Activated B cell treated with CpG ODN at 0.5 μM for 24 hours (primary cell): ENCODE results near the gene ILF2. TPM values are rescaled to one million over a fixed set of nuclear protein-coding genes. Genes with fewer than 3 reads are reported as not detected.

Experiments used
- ATAC-seq: fragments of 200-7000 bp; cut with Tn5 transposase; one replicate; pipeline ENCODE4 v1.10.0; 2021; ENCODE audit warnings: low read depth, mild to moderate bottlenecking, moderate library complexity
- CTCF ChIA-PET: fragments of 350-600 bp; sonication (Branson Sonifier 250); formaldehyde crosslinking; loops from one replicate; lab custom pipeline; 2021; ENCODE audit warnings: antibody characterized with exemption; lab: Charles Lee
- POLR2A ChIA-PET: fragments of 350-600 bp; sonication (Branson Sonifier 250); formaldehyde crosslinking; loops from one replicate; lab custom pipeline; 2021; ENCODE audit warnings: antibody characterized with exemption; lab: Charles Lee
- DNase-seq: peaks from one replicate; pipeline ENCODE4 v3.0.0; 2022
- H3K27ac Mint-ChIP-seq: one replicate; pipeline ENCODE4 v1.8.0; 2020; ENCODE audit warnings: mixed read lengths
- H3K27me3 Mint-ChIP-seq: one replicate; pipeline ENCODE4 v1.8.0; 2021; ENCODE audit warnings: mixed read lengths
- H3K36me3 Mint-ChIP-seq: one replicate; pipeline ENCODE4 v1.8.0; 2021; ENCODE audit warnings: low read depth, mixed read lengths
- H3K4me1 Mint-ChIP-seq: one replicate; pipeline ENCODE4 v1.8.0; 2021; ENCODE audit warnings: mixed read lengths
- H3K4me3 Mint-ChIP-seq: one replicate; pipeline ENCODE4 v1.8.0; 2020; ENCODE audit warnings: mild to moderate bottlenecking, mixed read lengths
- H3K9me3 Mint-ChIP-seq: one replicate; pipeline ENCODE4 v1.8.0; 2020; ENCODE audit warnings: mixed read lengths
- CTCF ChIP-seq: fragments of 200-600 bp; IDR thresholded peaks from one replicate; pipeline ENCODE4 v1.8.0; 2022; ENCODE audit warnings: antibody characterized with exemption, mild to moderate bottlenecking
- intact Hi-C: fragments of 100-400 bp; cut with micrococcal nuclease; formaldehyde crosslinking; loops from one replicate; pipeline ENCODE4 v1.15.1; 2024
- total RNA-seq: library from RNA; stranded (reverse); gene quantifications from 2 replicates; pipeline ENCODE4 v1.2.3, GENCODE V29; 2022

Gene ILF2
- total RNA-seq, 1 donor from 2014 or later = 182 TPM

- H3K27ac Mint-ChIP-seq = peak within 1 kb of the TSS; percentile 91
- intact Hi-C loops = loop anchor here (1.0 to 5.0 kb wide), 5 partner anchors 13 to 148 kb away; partner anchors contain the start of gene CHTOP
- peaks cover 38% of the 10 kb centered on the region for H3K36me3 Mint-ChIP-seq
- H3K9me3 Mint-ChIP-seq = no peaks in the 10 kb centered on the region
- H3K4me1 Mint-ChIP-seq = peaks cover 14% of the 10 kb centered on the region
- TF ChIP-seq CTCF = no peak
- peak within 1 kb of the TSS; percentile 96 for H3K4me3 Mint-ChIP-seq
- no peaks in the 10 kb centered on the region for H3K27me3 Mint-ChIP-seq
- ChIA-PET POLR2A (interaction anchor here (0.6 to 3.2 kb wide), 16 partner anchors 11 to 727 kb away, joined by 3 to 37 read pairs (median 6); partner anchors contain the start of genes CHTOP, ILF2, INTS3 and JTB), CTCF (interaction anchor here (1.6 kb wide), 1 partner anchor 87 kb away, joined by 9 read pairs; no protein-coding TSS in a partner anchor)
- peak; percentile 99 for ATAC-seq
- peak; percentile 94 for DNase-seq
Observed at GRCh38 chr1:153658400-153659174, 12.2 kb downstream of the ILF2 start, which contains the start of gene SNAPIN. Gene SNAPIN (plus strand): TSS chr1:153658703. CDS start chr1:153658744, 41 bp downstream.

GRCh38 chr1:153655333-153655732 lies 15.5 kb downstream of the ILF2 start:
- Mint-ChIP-seq H3K9me3 (no peaks in the 10 kb centered on the region), H3K4me3 (no peak overlapping the region), H3K4me1 (peaks cover 14% of the 10 kb centered on the region), H3K36me3 (peaks cover 8% of the 10 kb centered on the region), H3K27ac (no peak overlapping the region), H3K27me3 (no peaks in the 10 kb centered on the region)
- no peak for TF ChIP-seq CTCF
- POLR2A ChIA-PET = interaction anchor here (0.8 kb wide), 1 partner anchor 90 kb away, joined by 3 read pairs; no protein-coding TSS in a partner anchor
- CTCF ChIA-PET = no interaction called here
- DNase-seq (no peak), ATAC-seq (no peak)
- intact Hi-C loops = loop anchor here (5.0 kb wide), 1 partner anchor 83 kb away; no protein-coding TSS in a partner anchor

DNA sequence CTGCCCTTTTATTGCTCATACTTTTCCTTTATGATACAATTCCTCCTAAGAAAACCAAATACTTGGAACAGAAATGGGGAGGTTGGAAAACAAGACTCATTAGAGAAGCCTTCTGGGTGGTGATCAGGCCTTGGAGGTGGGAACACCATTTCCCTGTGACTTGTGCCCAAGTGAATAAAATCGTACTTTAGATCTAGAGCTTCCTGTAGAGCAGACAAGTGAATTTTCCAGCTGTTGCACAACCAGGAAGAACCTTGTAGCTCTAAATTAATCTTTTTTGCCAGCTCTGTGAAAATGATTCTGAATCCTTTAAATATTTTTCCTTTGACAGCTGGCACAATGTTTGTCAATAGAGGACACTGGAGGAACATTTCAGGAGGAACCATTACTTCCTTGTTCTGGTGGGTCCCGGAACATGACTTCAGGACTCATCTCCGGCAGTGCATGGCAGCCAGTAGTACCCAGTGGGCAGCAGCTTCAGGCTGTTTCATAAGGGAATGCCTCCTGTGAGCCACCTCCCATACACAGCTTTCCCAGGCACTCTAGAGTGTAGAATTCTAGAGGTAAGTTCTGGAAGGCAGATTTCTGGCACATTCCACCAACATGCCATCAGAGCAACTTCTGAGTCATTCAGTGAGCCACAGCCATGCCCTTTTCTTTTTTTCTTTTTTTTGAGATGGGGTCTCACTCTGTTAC lies 17.8 kb downstream of the ILF2 start:
- POLR2A ChIA-PET = interaction anchor here (0.5 to 2.2 kb wide), 3 partner anchors 13 to 27 kb away, joined by 4 to 12 read pairs (median 8); partner anchors contain the start of gene CHTOP
- H3K27ac Mint-ChIP-seq = no peak overlapping the region

GRCh38 chr1:153651771-153652170 lies 19.0 kb downstream of the ILF2 start:
- H3K27ac Mint-ChIP-seq = no peak overlapping the region
- H3K36me3 Mint-ChIP-seq = peaks cover 9% of the 10 kb centered on the region
- CTCF ChIA-PET = interaction anchor here (1.1 kb wide), 1 partner anchor 8 kb away, joined by 3 read pairs; no protein-coding TSS in a partner anchor
- no peaks in the 10 kb centered on the region for H3K9me3 Mint-ChIP-seq
- TF ChIP-seq CTCF = no peak
- POLR2A ChIA-PET = interaction anchor here (2.2 kb wide), 2 partner anchors 12 to 18 kb away, joined by 8 to 12 read pairs; partner anchors contain the start of gene CHTOP
- intact Hi-C loops = no loop called here
- ATAC-seq (no peak), DNase-seq (no peak)
- H3K27me3 Mint-ChIP-seq = no peaks in the 10 kb centered on the region
- H3K4me1 Mint-ChIP-seq = peaks cover 4% of the 10 kb centered on the region
- no peak overlapping the region for H3K4me3 Mint-ChIP-seq

More for the DNA sequence above, 17.8 kb downstream of the ILF2 start:
- Mint-ChIP-seq H3K4me1 (peaks cover 4% of the 10 kb centered on the region), H3K9me3 (no peaks in the 10 kb centered on the region), H3K4me3 (no peak overlapping the region), H3K27me3 (no peaks in the 10 kb centered on the region), H3K36me3 (peaks cover under 1% of the 10 kb centered on the region)
- CTCF ChIA-PET = interaction anchor here (1.1 kb wide), 1 partner anchor 9 kb away, joined by 3 read pairs; no protein-coding TSS in a partner anchor
- DNase-seq (no peak), ATAC-seq (no peak)
- no peak for TF ChIP-seq CTCF
- intact Hi-C loops = no loop called here
